ENCODE results near the gene XYLT1. TPM values are rescaled to one million over a fixed set of nuclear protein-coding genes. Genes with fewer than 3 reads are reported as not detected.
"Not testable (repeated sequence)": the region's sequence is repeated elsewhere in the genome, so short reads cannot be mapped to it uniquely, and the experiment has no call there.

The XYLT1 gene, protein sequence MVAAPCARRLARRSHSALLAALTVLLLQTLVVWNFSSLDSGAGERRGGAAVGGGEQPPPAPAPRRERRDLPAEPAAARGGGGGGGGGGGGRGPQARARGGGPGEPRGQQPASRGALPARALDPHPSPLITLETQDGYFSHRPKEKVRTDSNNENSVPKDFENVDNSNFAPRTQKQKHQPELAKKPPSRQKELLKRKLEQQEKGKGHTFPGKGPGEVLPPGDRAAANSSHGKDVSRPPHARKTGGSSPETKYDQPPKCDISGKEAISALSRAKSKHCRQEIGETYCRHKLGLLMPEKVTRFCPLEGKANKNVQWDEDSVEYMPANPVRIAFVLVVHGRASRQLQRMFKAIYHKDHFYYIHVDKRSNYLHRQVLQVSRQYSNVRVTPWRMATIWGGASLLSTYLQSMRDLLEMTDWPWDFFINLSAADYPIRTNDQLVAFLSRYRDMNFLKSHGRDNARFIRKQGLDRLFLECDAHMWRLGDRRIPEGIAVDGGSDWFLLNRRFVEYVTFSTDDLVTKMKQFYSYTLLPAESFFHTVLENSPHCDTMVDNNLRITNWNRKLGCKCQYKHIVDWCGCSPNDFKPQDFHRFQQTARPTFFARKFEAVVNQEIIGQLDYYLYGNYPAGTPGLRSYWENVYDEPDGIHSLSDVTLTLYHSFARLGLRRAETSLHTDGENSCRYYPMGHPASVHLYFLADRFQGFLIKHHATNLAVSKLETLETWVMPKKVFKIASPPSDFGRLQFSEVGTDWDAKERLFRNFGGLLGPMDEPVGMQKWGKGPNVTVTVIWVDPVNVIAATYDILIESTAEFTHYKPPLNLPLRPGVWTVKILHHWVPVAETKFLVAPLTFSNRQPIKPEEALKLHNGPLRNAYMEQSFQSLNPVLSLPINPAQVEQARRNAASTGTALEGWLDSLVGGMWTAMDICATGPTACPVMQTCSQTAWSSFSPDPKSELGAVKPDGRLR
- 1 to 10 TPM; 6.9 to 8.0 (median 7.2) TPM for polyA plus RNA-seq (ENCODE audit: insufficient read length in 4 of 4)

DNA sequence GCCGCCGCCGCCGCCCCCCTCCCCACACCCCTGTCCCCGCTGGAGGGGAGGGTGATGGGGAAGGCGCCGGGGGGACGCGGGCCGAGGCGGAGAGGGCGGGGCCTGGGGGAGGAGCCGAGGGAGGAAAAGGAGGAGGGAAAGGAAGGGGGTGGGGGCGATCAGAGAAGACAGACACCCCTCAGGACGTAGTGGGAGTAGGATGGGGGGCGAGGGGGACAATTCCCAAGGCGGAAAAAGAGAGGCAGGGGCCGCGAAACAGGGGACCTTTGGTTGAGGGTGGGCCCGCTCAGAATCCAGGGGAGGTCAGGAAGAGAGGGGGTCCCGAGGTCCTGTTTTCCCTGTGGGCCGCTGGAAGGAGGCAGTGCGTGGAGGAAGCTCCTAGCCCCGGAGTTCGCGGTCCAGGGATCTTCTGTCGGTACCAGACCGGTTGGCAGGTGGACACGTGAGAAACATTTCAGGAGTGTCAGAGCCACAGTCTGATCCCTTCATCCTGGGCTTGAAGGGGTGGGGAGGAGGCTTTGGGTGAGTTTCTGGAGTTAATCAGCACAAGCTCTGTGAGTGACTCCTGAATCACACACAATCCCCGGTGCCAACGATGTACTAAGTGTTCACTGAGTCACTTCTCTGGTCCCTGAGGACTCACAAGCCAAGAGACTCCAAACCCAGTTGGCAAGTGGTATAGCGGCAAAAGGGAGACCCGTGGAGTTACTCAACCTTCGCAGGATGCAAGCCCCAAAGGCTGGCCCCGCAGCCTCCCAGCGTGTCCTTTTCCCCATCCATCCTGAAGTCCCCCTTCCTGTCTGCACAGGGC is at the start of gene XYLT1:
Gene XYLT1, minus strand, starts transcription at position 53 of the 811 bp plus-strand sequence. CDS start 164 bp downstream, outside the sequence.
- no peak for DNase-seq (ENCODE audit: low read depth in 4 of 4, low spot score in 2 of 4)

DNA sequence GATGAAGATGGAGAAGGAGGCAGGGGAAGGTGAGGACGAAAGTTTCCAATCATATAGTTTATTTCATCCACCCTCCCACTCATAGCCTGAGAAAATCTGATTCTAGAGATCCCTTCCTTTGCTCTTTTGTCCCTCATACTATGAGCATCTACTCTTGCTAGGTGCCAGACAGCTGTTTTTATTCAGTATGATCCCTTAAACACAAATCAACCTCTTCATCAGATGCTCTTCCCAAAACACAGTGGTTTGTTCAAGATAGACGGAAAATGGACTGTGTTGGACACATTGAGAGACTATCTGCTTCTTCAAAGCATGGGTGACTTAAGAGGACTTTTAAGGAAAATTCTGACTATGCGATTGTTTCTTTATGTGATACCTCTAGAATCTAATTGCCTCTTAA is 49.4 kb upstream of the XYLT1 start:
- DNase-seq (ENCODE audit: low read depth in 4 of 4, low spot score in 2 of 4) = no peak

DNA sequence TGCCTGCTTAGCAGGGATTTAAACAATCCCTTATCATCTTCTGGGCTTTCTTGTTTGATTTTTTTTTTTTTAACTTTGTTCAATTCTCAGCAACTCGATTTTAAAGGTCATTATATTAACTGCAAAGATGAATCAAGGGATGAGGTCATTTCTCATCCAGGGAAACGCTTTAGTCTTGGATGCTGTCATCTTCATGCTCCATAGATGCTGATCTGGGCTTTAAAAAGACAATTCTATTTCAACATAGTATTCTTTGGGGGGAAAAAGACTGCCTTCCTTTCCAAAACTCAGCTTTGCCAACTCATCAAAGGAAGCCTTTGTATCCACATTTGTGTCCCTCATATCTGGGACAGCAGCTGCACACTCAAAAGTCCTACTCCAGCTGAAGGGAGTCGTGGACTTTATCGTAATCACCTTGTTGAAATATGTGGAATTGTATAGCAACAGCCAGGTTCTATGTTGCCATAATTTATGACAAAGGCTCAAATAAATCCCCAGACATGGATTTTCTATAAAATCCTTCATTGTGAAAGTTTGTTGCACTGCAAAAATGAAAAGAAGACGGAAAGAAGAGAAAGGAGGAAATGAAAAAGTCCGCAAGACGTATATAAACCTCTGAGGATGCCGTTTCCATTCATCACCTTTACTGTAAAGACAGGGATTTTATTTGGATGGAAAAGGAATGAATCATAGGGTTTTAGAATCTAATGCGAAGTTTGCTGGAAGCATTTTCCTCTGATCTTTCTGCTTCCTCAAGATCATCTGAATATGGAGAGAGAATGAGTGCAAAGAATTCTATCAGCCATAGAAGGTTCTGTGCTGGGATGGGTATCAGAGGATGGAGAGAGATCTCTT is 48.6 kb upstream of the XYLT1 start:
- DNase-seq (ENCODE audit: low read depth in 4 of 4, low spot score in 2 of 4) = no peak

DNA sequence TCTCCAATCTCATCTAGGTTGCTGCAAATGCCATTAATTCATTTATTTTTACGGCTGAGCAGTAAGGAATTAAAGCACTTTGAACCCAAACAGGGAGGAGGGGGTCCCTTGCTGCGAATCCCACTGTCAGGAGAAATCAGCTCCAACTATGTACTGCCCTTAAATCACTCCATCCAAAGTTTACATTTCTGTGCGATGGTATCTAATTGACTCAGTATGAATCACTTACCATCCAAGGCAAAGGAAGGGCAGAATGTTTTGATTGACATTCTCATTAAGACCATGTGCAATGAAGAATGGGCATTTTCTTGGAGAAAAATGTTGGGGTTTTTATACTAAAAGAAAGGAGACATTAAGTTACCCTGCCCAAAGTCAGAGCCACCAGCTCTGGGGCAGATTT is 47.7 kb upstream of the XYLT1 start:
- DNase-seq (ENCODE audit: low read depth in 4 of 4, low spot score in 2 of 4) = no peak

DNA sequence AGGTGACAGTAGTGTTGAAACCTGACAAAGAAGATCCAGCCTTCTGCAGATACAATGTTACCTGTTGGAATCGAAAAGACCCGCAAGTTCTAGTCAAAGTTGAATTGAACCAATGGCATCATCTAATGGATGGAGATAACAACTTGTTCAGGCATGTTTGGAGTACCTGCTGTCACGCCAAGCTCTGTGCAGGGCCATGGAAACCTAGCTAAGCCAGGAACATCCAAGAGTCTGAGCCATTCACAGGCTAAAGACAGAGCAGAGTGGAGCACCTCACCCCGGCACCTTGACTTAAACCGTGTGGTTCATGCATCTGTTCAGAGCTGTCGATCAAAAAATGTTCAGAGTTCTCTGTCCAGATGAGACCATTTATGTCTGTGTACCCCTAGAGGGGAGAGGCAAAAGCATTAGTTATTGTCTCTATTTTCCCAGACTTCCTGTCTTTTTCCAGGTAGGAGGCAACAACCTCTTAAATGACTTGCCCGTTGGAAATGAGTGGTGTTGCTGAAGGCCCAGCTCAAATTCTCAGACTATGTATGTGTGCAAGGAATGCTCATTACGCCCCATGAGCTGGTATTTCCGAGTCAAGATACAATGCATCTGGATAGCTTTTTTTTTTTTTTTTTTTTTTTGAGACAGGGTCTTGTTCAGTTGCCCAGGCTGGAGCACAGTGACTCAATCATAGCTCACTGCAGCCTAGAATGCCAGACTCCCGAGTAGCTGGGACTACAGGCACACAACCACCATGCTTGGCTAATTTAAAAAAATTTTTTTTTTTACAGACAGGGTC is 44.9 kb upstream of the XYLT1 start:
- no peak for DNase-seq (ENCODE audit: low read depth in 4 of 4, low spot score in 2 of 4)

DNA sequence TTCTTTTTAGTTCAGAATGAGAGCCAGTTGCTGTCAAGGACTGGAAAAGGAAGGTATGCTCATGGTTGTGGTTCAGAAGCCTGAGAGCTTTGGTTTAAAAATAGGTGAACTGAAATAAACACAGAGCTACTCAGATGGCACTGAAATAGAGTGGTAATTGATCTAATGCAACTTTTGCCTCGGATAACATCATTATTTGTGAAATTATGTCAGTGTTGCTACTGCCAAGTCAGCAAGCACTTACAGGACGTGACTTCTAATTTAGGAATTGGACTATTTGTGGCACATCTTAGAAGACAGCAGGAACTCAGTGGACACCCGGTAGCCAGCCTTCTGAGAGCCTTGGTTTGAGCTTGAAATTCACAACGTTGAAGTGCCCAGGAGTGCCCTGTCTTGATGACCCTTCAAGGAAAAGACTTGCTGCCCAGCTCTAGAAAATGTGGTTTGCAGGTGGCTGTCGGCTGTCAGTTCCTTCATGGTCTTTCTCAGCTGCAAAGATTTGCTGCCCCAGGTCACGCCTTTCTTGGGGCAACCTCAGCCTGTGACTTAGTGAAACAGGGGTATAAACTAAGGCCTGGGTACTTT is 42.0 kb upstream of the XYLT1 start:
- no peak for DNase-seq (ENCODE audit: low read depth in 4 of 4, low spot score in 2 of 4)

DNA sequence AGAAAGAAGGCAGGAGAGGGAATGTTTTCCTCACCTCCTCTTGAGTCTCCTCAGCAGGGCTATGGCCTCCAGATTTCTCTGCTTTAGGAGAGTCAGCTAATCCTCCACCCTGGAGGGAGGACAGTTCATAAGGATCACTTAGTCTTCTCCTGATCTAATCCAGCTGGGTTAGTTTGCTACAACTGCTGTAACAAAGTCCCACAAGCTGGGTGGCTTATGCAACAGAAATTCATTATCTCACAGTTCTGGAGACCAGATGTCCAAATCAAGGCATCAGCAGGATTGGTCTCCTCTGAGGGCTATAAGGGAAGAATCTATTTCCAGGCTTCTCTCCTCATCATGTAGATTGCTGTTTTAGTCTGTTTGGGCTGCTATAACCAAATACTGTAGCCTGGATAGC is 40.6 kb upstream of the XYLT1 start:
- no peak for DNase-seq (ENCODE audit: low read depth in 4 of 4, low spot score in 2 of 4)

DNA sequence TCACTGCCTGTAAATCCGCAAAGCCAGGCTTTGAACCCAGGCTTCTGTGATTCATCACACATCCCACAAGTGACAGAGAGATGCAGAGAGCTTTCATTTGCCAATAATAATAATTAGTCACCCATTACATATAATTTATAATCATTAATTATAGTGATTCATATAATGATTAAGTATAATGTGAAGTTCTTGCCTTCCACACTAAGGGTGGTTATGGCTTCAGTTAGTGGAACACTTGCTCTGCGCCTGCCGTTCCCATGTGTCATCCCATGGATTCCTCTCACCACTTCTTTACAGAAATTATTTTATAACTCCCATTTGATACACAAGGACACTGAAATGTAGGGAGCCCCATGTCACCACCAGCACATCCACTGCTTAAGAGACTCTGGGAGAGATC is 39.8 kb upstream of the XYLT1 start:
- no peak for DNase-seq (ENCODE audit: low read depth in 4 of 4, low spot score in 2 of 4)

DNA sequence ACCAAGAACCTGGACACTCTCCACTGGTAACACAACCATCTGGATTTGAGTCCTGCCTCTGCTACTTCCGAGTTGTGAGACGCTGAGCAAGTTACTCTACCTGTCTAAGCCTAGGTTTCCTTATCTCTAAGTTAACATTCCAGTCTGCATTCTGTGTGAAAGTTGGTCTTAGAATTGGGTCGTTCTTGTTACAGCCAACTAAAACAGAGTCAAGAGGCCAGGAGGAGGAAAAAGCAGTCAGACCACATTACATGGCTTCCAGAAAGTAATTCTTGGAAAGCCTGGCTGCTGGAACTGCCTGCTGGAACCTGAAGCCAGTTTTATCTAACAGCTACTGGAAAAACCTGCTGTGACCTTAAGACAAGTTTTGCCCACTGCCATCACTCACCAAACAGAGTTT is 38.4 kb upstream of the XYLT1 start:
- no peak for DNase-seq (ENCODE audit: low read depth in 4 of 4, low spot score in 2 of 4)

DNA sequence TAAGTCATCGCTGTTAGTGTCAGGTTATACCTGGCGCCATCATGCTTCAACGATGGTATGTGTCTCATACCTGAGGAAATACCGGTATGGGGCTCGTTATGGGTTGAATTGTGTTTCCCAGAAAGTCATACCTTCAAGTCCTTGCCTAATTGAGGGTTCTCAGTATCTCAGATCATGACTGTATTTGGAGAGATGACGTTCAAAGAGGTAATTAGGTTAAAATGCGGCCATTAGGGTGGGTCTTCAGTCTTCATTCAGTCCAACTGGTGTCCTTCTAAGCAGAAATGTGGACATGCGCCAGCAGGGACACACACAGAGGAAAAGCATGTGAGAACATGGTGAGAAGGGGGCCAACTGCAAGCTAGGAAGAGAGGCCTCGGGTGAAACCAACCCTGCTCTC is 37.5 kb upstream of the XYLT1 start:
- DNase-seq (ENCODE audit: low read depth in 4 of 4, low spot score in 2 of 4) = no peak

DNA sequence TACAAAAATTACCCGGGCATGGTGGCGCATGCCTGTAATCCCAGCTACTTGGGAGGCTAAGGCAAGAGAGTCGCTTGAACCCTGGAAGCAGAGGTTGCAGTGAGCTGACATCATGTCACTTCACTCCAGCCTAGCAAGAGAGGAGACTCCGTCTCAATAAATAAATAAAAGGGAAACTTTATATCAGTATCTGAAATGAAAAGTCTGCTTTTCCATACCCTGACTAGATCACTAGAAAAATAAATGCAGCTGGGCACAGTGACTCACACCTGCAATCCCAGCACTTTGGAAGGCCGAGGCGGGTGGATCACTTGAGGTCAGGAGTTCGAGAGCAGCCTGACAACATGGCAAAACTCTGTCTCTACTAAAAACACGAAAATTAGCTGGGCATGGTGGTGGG is 36.8 kb upstream of the XYLT1 start:
- not testable (repeated sequence) for DNase-seq (ENCODE audit: low read depth in 4 of 4, low spot score in 2 of 4)

DNA sequence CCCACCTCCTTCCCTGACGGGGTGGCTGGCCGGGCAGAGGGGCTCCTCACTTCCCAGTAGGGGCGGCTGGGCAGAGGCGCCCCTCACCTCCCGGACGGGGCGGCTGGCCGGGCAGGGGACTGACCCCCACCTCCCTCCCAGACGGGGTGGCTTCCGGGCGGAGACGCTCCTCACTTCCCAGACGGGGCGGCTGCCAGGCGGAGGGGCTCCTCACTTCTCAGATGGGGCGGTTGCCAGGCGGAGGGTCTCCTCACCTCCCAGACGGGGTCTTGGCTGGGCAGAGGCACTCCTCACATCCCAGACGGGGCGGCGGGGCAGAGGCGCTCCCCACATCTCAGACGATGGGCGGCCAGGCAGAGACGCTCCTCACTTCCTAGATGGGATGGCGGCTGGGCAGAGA is 35.1 kb upstream of the XYLT1 start:
- not testable (repeated sequence) for DNase-seq (ENCODE audit: low read depth in 4 of 4, low spot score in 2 of 4)

DNA sequence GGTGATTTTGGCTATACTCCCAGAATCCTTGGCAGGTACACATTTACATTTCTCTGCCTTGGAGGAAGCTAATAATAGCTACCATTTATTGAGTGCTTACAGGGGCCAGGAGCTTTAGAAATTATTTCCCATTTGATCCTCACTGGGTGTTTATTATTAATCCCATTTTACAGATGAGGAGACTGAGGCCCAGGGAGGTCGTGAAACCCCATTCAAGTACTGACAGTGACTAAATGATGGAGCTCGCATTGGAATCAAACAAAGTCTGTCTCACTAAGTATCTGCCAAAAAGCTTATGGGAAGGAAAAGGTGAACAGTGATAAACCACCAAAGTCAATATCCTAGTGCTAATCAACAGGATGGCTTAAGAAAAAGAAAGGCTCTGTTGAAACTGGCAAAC is 33.3 kb upstream of the XYLT1 start:
- no peak for DNase-seq (ENCODE audit: low read depth in 4 of 4, low spot score in 2 of 4)

DNA sequence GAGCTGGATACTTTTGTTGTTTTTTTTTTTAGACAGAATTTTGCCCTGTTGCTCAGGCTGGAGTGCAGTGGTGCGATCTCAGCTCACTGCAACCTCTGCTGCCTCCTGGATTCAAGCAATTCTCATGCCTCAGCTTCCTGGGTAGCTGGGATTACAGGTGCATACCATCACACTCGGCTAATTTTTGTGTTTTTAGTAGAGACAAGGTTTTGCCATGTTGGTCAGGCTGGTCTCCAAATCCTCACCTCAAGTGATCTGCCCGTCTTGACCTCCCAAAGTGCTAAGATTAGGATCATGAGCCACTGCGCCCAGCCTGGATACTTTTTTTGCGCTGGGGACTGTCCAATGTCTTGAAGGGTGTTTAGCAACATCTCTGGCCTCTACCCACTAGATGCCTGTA is 32.6 kb upstream of the XYLT1 start:
- no peak for DNase-seq (ENCODE audit: low read depth in 4 of 4, low spot score in 2 of 4)

DNA sequence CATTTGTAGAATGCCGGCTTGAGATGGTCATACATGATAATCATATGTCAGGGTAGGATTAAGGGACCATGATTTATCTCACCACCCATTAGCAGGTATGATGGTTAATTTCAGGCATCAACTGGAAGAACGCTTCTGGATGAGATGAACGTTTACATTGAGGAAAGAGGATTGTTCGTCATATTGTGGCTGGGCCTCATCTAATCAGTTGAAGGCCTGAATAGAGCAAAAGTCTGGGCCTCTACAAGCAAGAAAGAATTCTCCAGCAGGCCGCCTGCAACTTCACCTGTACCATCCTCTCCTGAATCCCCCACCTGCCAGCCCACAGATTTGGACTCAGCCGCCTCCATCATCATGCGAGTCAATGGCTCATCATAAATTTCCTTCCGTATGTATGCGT is 30.6 kb upstream of the XYLT1 start:
- no peak for DNase-seq (ENCODE audit: low read depth in 4 of 4, low spot score in 2 of 4)

DNA sequence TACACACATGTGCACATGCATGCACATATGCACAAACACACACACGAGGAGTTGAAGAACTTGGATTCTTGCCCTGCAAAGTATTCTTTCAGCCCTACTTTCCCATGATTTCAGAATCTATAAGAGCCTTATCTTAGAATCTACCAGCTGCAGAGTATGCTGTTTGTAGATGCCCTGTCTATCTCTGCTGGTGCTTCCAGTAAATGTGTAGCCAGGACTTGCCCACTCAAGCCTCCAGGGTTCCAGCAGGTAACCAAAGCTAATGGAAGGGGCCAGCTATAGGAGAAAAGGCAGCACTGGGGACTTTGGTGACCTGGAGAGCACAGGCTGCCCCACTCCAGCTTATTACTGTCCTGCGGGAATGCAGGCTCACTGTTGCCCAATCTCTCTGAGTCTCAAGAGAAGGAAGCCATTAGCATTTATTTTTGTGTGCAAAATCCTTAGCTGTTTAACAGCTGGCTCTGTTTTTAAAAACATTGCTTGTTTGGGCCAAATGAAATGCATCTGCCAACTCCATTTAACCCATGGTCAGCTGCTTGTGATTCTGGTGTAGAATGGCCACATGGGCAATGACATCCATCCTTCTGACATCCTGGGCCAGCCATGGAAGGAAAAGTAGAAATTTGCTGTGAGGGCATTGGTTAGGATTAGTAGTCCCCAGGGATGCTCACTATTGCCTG is 28.6 kb upstream of the XYLT1 start:
- no peak for DNase-seq (ENCODE audit: low read depth in 4 of 4, low spot score in 2 of 4)

DNA sequence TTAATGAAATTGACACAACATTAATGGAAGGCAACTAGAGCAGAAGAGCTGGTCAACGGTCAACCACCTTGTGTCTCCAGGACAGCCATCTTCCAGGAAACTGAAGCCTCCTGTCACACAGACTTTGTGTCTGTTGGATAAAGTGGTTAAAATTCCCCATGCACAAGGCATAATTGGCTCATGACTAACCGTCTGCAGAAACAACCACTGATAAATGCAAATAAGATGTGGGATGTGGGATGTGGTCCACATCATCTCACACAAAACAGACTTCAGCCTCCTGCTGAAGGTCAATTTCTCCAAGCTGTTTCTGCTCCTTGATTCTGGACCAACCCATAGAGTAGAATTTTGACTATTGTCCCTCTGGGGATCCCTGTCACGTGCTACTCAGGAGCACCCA is 26.9 kb upstream of the XYLT1 start:
- no peak for DNase-seq (ENCODE audit: low read depth in 4 of 4, low spot score in 2 of 4)

DNA sequence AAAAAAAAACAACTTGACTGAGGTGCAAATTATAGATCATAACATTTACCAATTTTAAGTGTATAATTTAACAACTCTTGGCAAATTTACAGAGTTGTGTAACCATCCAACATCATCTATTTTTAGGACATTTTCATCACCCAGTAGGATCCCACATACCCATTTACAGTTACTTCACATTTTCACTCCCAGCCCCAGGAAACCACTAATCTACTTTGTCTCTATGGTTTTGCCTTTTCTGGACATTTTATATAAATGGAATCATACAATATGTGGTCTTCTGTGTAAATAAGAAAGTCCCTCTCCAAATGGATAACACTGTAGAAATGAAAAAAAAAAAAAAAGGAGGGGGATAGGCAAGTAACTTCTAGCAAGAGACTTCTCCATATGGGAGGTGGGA is 26.1 kb upstream of the XYLT1 start:
- DNase-seq (ENCODE audit: low read depth in 4 of 4, low spot score in 2 of 4) = no peak
